HepG2 (cell line): ENCODE results near the gene CIT. TPM values are rescaled to one million over a fixed set of nuclear protein-coding genes. Genes with fewer than 3 reads are reported as not detected.

Experiments used
- ATAC-seq: fragments of 200-7000 bp; cut with Tn5 transposase; 3 replicates; pipeline ENCODE4 v1.9.1; 2020; ENCODE audit warnings: mild to moderate bottlenecking, moderate library complexity
- BruUV-seq: library from RNA; stranded (reverse); fragments of 400-500 nt; replicated peaks from 2 replicates; lab custom pipeline; 2021; lab: Mats Ljungman, UMichigan
- CTCF ChIA-PET: fragments of 300-600 bp; formaldehyde crosslinking; extraction: SDS; loops from one replicate; lab custom pipeline; 2021; ENCODE audit warnings: low total read pairs, inconsistent platforms, low intra/inter-chr PET ratio; lab: Yijun Ruan, JAX
- POLR2A ChIA-PET: fragments of 350-600 bp; sonication (Branson Sonifier 250); formaldehyde crosslinking; loops from one replicate; lab custom pipeline; 2020; ENCODE audit warnings: antibody characterized with exemption, inconsistent platforms; lab: Yijun Ruan, JAX
- DNase-seq: peaks from one replicate; pipeline ENCODE4 v3.0.0-alpha.2; 2015; ENCODE audit warnings: low spot score
- FAIRE-seq: peaks from 3 replicates; lab custom pipeline; 2011; peaks lifted over from hg19 to GRCh38; lab: Jason Lieb, UNC
- H2AFZ ChIP-seq: one replicate; pipeline ENCODE4 v1.6.1; 2011; ENCODE audit warnings: low read length, inconsistent platforms
- H3K27ac ChIP-seq: fragments of 300-600 bp; 3 replicates; pipeline ENCODE4 v1.8.0; 2011; ENCODE audit warnings: mixed run types, mild to moderate bottlenecking, mixed read lengths, low read length, inconsistent platforms; ENCODE audit not compliant: insufficient read depth; ENCODE audit errors: extremely low read length
- H3K27me3 ChIP-seq, 2 experiments: fragments of 200-600 bp in 1 of 2; 2 replicates in 1 of 2; 3 replicates in 1 of 2; pipeline versions ENCODE4 v1.6.0 to v1.8.0; 2011; ENCODE audit warnings: low read length in 2 of 2, mild to moderate bottlenecking in 2 of 2, moderate library complexity in 2 of 2, inconsistent platforms in 1 of 2; ENCODE audit not compliant: insufficient read depth in 2 of 2, control insufficient read depth in 1 of 2
- H3K36me3 ChIP-seq, 2 experiments: fragments of 200-600 bp in 1 of 2; replicated peaks in 1 of 2; 2 replicates in 1 of 2; 3 replicates in 1 of 2; pipeline versions ENCODE4 v1.5.1 to v1.8.0; 2011; ENCODE audit warnings: low read length in 2 of 2, inconsistent platforms in 1 of 2; ENCODE audit not compliant: insufficient read depth in 2 of 2, control insufficient read depth in 1 of 2
- H3K4me1 ChIP-seq: 2 replicates; pipeline ENCODE4 v1.5.1; 2012; ENCODE audit warnings: low read length, inconsistent platforms; ENCODE audit not compliant: insufficient read depth
- H3K4me2 ChIP-seq: 2 replicates; pipeline ENCODE4 v1.6.0; 2011; ENCODE audit warnings: low read depth, low read length, inconsistent platforms
- H3K4me3 ChIP-seq, 3 experiments: fragments of 200-600 bp in 1 of 3; sonication (generic), shearing (Covaris generic) in 1 of 3; replicated peaks in 1 of 3; 2 replicates each; pipeline ENCODE4 v1.5.1; 2011 to 2016; ENCODE audit warnings: low read length in 3 of 3, inconsistent platforms in 2 of 3, low read depth in 2 of 3, mild to moderate bottlenecking in 2 of 3, control low read depth in 1 of 3, mixed read lengths in 1 of 3; ENCODE audit not compliant: insufficient read depth in 1 of 3
- H3K79me2 ChIP-seq: one replicate; pipeline ENCODE4 v1.6.1; 2011; ENCODE audit warnings: low read length, inconsistent platforms; ENCODE audit not compliant: insufficient read depth
- H3K9ac ChIP-seq: 2 replicates; pipeline ENCODE4 v1.6.0; 2011; ENCODE audit warnings: mild to moderate bottlenecking, low read depth, low read length, inconsistent platforms; ENCODE audit not compliant: insufficient read depth
- H3K9me3 ChIP-seq: 2 replicates; pipeline ENCODE4 v1.5.1; 2012; ENCODE audit warnings: mild to moderate bottlenecking, low read length
- H4K20me1 ChIP-seq: 2 replicates; pipeline ENCODE4 v1.6.0; 2011; ENCODE audit warnings: inconsistent platforms, mild to moderate bottlenecking, low read length, moderate library complexity; ENCODE audit not compliant: insufficient read depth
- ARNT ChIP-seq: fragments of 450-650 bp; IDR thresholded peaks from 2 replicates; pipeline ENCODE4 v1.6.1; 2017
- E2F2 ChIP-seq: sonication (generic); formaldehyde crosslinking; IDR thresholded peaks from 2 replicates; pipeline ENCODE4 v1.4.0; 2020; ENCODE audit warnings: missing genetic modification reagents, borderline replicate concordance
- MXI1 ChIP-seq: IDR thresholded peaks from 3 replicates; pipeline ENCODE4 v1.6.1; 2012; ENCODE audit warnings: low read depth, low read length, inconsistent platforms, borderline replicate concordance
- NFIC ChIP-seq: IDR thresholded peaks from 2 replicates; pipeline ENCODE4 v1.6.1; 2012; ENCODE audit warnings: mild to moderate bottlenecking, low read length, inconsistent platforms
- SP2 ChIP-seq: sonication (generic); formaldehyde crosslinking; IDR thresholded peaks from 2 replicates; pipeline ENCODE4 v1.5.1; 2020; ENCODE audit warnings: mild to moderate bottlenecking, missing genetic modification reagents
- SRSF1 ChIP-seq: fragments of 200-400 bp; formaldehyde crosslinking; optimal IDR thresholded peaks from 2 replicates; pipeline ENCODE3; 2017; ENCODE audit warnings: mild to moderate bottlenecking, low read depth, low read length, moderate library complexity
- SRSF4 ChIP-seq: fragments of 200-400 bp; formaldehyde crosslinking; IDR thresholded peaks from one replicate; pipeline ENCODE4 v1.6.1; 2018; ENCODE audit warnings: mild to moderate bottlenecking, low read depth, low read length, moderate library complexity; ENCODE audit not compliant: poor library complexity, severe bottlenecking
- TEF ChIP-seq: sonication (generic); formaldehyde crosslinking; IDR thresholded peaks from 2 replicates; pipeline ENCODE4 v1.5.0; 2020; ENCODE audit warnings: missing genetic modification reagents
- ZFAT ChIP-seq: sonication (generic); formaldehyde crosslinking; conservative IDR thresholded peaks from 2 replicates; pipeline ENCODE4 v1.8.1; 2023; ENCODE audit warnings: missing genetic modification reagents, inconsistent platforms
- ZFP41 ChIP-seq: sonication (generic); formaldehyde crosslinking; IDR thresholded peaks from 2 replicates; pipeline ENCODE4 v1.4.0; 2020; ENCODE audit warnings: mild to moderate bottlenecking, missing genetic modification reagents, borderline replicate concordance
- ZNF121 ChIP-seq: sonication (generic); formaldehyde crosslinking; IDR thresholded peaks from 2 replicates; pipeline ENCODE4 v1.5.0; 2020; ENCODE audit warnings: mild to moderate bottlenecking, missing genetic modification reagents
- ZNF441 ChIP-seq: sonication (generic); formaldehyde crosslinking; IDR thresholded peaks from 2 replicates; pipeline ENCODE4 v1.7.0; 2021; ENCODE audit warnings: missing genetic modification reagents, borderline replicate concordance
- ZNF460 ChIP-seq: sonication (generic); formaldehyde crosslinking; IDR thresholded peaks from 2 replicates; pipeline ENCODE4 v1.5.1; 2020; ENCODE audit warnings: missing genetic modification reagents, mild to moderate bottlenecking, borderline replicate concordance
- ZNF768 ChIP-seq: sonication (generic); formaldehyde crosslinking; IDR thresholded peaks from 2 replicates; pipeline ENCODE4 v1.4.0; 2020; ENCODE audit warnings: missing genetic modification reagents
- WGBS: methylation state at CpG from one replicate; pipeline ENCODE4 v1.1.6; 2017; ENCODE audit warnings: low lambda C conversion rate; 5-methylcytosine and 5-hydroxymethylcytosine counted together
- in situ Hi-C: cut with HindIII; loops from 2 replicates; pipeline ENCODE4 v1.10.0; 2017; ENCODE audit warnings: low pct_unique_long_range_greater_than_20kb; ENCODE audit not compliant: extremely low pct_ligation_motif_present
- intact Hi-C: fragments of 100-400 bp; cut with micrococcal nuclease; formaldehyde crosslinking; loops from one replicate; pipeline ENCODE4 v1.10.0; 2022; ENCODE audit not compliant: unreplicated experiment
- polyA plus RNA-seq, 8 experiments: library from polyadenylated mRNA; depleted of rRNA in 3 of 8; stranded (reverse) in 7 of 8; unstranded in 1 of 8; fragments of >200 nt; fragmentation: Illumina TruSeq in 4 of 8; extraction: Trizol in 4 of 8; gene quantifications; 2 replicates each; pipeline versions ENCODE4 v1.2.1 to v1.2.3, GENCODE V29; 2011 to 2016; ENCODE audit warnings: low read depth in 4 of 8, missing spikeins in 1 of 8, mixed read lengths in 1 of 8; ENCODE audit not compliant: insufficient read depth in 1 of 8
- total RNA-seq, 5 experiments: library from RNA; depleted of rRNA; stranded (reverse); fragments of >200 nt; fragmentation: Illumina TruSeq; extraction: Trizol; gene quantifications; 2 replicates each; pipeline ENCODE4 v1.2.3, GENCODE V29; 2016; ENCODE audit warnings: low read depth in 1 of 5

The CIT gene
- total and polyA plus RNA-seq, 2 of the 13 experiments (the other 11 are each of a cell fraction or from before 2014, with no cell fraction given) = 7.7 to 11.7 TPM

DNA sequence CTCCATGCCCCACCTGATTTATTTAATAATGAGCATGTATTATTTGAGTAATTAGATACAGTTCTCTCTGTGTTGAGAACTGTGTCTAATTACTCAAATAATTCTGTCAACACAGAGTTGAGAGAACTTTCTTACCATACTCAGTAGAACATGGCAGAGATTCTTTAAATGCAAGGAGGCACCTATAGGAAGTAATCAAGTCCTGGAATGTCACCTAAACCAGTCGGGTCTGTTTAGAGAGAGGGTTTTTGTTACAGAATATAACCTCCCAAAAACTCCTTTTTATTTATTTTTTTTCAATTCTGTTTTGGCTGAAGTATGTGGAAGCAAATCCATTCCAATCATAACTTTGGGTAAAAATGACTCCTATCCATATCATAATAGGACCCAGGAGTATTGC lies 37.5 kb upstream of the CIT start:
- TF ChIP-seq ARNT = no peak
- no peak for TF ChIP-seq ZFAT (CRISPR knock-in tag)
- TF ChIP-seq ZFP41 (CRISPR knock-in tag) = no peak
- TF ChIP-seq TEF = no peak
- Histone ChIP-seq H3K36me3 (no peaks in the 10 kb centered on the region), H3K9me3 (no peaks in the 10 kb centered on the region), H3K9ac (no peak overlapping the region), H3K27ac (no peak overlapping the region), H3K4me3 (no peak overlapping the region), H3K4me1 (peaks cover 21% of the 10 kb centered on the region), H3K27me3 (0 out of 5 replicates have a peak, but pooled peaks cover 0 to 3% of the 10 kb centered on the region in 2 experiments), H2AFZ (no peak overlapping the region), H4K20me1 (no peaks in the 10 kb centered on the region), H3K79me2 (no peaks in the 10 kb centered on the region), H3K4me2 (no peak overlapping the region)
- DNase-seq = no peak
- ChIA-PET POLR2A (no interaction called here), CTCF (no interaction called here)
- no peak for FAIRE-seq
- BruUV-seq = no TSS peak
- intact Hi-C loops (no loop called here), in situ Hi-C loops (no loop called here)
- WGBS = 7% methylated on average over 1 of the region's 1 CpG
- no peak for ATAC-seq

DNA sequence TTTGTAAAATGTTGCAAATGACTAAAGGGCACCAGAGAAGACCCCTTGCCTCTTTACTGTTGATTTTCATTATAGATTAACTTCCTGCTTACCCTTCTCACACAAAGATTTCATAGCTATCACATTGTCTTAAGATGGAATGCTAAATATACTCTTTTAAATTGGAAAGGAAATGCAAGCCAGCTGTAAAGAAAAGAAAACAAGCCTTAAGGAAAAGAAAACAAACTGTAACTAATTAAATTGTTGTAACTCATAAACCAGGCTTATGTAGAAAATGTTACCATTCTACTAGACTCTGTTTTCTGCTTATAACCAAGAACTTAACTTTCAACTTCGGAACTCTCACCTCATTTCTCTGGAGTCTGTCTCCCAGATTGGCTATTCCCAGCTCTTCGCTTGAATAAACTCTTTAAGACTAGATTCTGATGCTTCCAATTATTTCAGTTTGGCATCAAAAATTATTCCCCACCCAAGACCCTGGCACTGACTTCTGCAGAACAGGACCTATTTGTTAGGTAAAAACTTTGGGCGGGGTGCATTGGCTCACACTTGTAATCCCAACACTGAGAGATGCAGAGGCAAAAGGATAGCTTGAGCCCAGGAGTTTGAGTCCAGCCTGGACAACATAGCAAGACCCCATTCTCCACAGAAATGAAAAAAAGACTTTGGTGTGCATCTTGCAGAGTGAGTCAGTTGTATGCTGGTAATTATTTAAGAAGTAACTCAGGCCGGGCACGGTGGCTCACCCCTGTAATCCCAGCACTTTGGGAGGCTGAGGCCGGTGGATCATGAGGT lies 36.6 kb upstream of the CIT start:
- no peaks in the 10 kb centered on the region for H3K9me3 ChIP-seq
- H3K9ac ChIP-seq = no peak overlapping the region
- CTCF ChIA-PET = no interaction called here
- H3K36me3 ChIP-seq = no peaks in the 10 kb centered on the region
- no peak for TF ChIP-seq SP2 (CRISPR knock-in tag)
- no peak for TF ChIP-seq MXI1
- no peak for TF ChIP-seq NFIC
- TF ChIP-seq ZNF441 (CRISPR knock-in tag) = no peak
- no peak for TF ChIP-seq ZNF768 (CRISPR knock-in tag)
- 0 out of 2 replicates have a peak, but pooled peaks have one; percentile 1 for TF ChIP-seq ZNF460 (CRISPR knock-in tag)
- peak; percentile 90 for TF ChIP-seq ZNF121 (CRISPR knock-in tag)
- no peak for TF ChIP-seq SRSF1
- TF ChIP-seq SRSF4 = no peak
- no peak for TF ChIP-seq E2F2 (CRISPR knock-in tag)
- FAIRE-seq (no peak), DNase-seq (no peak), ATAC-seq (no peak)
- no TSS peak for BruUV-seq
- no peak overlapping the region for H3K27ac ChIP-seq
- POLR2A ChIA-PET = no interaction called here
- WGBS = 69% methylated on average over 6 of the region's 6 CpGs
- peaks cover 21% of the 10 kb centered on the region for H3K4me1 ChIP-seq
- no peak overlapping the region for H3K4me3 ChIP-seq
- no peaks in the 10 kb centered on the region for H4K20me1 ChIP-seq
- H3K79me2 ChIP-seq = no peaks in the 10 kb centered on the region
- 0 out of 2 replicates have a peak overlapping the region, but pooled peaks have one; percentile 16 for H3K4me2 ChIP-seq
- intact Hi-C loops (no loop called here), in situ Hi-C loops (no loop called here)
- no peak overlapping the region for H2AFZ ChIP-seq
- H3K27me3 ChIP-seq = 0 out of 5 replicates have a peak, but pooled peaks cover 0 to 3% of the 10 kb centered on the region in 2 experiments
